HG03103 (cell line): Measurements from ENCODE around the gene HCK.
"Not testable (repeated sequence)": the region's sequence is repeated elsewhere in the genome, so short reads cannot be mapped to it uniquely, and the experiment has no call there.

Experiments used
- ATAC-seq: cut with Tn5 transposase; IDR thresholded peaks from one replicate; pipeline ENCODE4 v1.9.1; 2021; ENCODE audit warnings: low read depth; ENCODE audit not compliant: unreplicated experiment

HCK gene

DNA sequence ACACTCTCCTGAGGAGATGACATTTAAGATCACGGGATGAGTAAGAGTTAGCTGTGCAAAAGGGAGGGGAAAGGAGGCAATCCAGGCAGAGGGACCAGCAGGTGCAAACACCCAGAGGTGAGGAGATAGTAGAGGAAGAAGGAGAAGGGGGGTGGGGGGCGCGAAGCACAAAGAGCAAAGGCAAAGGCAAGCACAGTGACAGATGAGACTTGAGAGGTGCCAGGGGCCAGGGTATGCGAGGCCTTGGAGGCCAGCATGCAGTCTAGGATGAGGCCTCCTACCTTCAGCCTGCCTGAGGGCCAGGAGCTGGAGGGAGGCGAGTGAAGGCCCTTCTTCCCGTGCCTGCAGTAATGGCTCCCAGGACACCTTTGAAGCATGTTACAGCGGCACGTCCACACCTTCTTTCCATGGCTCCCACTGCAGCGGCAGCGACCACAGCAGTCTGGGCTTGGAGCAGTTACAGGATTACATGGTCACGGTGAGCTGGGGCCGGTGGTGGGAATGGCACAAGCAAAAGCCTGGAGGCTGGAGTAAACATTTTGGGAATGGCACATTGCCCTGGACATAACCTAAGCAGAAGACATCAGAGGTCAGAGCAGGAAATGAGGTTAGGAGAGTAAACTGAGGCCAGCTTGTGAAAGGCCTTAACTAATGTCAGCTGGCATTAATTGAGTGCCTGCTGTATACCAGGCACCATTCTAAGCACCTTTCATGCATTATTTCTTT lies 23.2 kb upstream of the HCK start:
- ATAC-seq, result no peak

DNA sequence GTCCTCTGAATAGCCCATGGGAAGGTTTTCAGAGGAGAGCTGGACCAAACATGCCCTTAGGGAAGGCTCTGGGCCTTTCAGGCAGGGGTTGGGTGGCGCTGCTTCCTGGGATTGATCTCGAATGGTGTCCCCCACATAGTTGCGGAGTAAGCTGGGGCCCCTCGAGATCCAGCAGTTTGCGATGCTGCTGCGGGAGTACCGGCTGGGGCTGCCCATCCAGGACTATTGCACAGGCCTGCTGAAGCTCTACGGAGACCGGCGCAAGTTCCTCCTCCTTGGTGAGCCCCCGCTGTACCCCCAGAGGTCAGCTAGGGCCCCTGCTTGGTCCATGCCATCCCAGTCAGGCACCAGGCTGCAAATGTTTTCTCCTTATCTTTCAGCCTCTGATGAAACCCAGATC lies 22.5 kb upstream of the HCK start:
- no peak for ATAC-seq

DNA sequence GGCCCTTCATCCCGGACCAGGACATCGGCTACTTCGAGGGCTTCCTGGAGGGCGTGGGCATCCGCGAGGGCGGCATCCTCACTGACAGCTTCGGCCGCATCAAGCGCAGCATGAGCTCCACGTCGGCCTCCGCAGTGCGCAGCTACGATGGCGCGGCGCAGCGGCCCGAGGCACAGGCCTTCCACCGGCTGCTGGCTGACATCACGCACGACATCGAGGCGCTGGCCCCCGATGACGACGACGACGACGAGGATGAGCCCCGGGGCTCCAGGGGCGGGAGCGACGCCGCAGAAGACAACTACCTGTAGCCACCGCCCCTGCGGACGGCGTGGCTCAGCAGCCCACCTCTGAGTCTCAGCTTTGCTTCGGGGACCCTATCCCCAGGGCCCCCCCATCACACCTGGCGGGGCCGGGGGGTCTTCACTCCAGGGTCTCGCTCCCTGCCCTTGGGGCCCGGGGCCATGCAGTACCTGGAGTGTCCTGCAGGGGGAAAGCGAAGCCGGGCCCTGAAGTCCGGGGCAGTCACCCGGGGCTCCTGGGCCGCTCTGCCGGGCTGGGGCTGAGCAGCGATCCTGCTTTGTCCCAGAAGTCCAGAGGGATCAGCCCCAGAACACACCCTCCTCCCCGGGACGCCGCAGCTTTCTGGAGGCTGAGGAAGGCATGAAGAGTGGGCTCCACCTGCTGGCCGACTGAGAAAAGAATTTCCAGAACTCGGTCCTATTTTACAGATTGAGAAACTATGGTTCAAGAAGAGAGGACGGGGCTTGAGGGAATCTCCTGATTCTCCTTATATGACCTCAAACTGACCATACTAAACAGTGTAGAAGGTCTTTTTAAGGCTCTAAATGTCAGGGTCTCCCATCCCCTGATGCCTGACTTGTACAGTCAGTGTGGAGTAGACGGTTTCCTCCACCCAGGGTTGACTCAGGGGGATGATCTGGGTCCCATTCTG lies 20.8 kb upstream of the HCK start:
- no peak for ATAC-seq

DNA sequence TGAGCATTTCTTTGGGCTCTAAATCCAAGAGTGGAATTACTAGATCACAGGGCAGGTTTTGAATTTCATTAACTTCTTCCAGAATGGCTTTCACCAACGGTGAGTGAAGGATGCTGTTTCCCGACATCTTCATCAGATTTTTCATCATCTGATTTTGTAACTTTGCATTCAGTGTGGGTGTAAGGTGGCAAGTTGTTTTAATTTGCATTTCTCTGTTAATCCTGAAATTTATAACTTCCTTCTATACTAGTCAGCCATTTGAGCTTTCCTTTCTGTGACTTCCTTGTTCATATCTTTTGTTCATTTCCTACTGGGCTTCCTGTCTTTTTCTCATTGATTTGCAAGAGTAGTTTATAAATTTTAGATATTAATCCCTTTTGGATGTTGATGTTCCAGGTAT lies 18.7 kb upstream of the HCK start:
- no peak for ATAC-seq

DNA sequence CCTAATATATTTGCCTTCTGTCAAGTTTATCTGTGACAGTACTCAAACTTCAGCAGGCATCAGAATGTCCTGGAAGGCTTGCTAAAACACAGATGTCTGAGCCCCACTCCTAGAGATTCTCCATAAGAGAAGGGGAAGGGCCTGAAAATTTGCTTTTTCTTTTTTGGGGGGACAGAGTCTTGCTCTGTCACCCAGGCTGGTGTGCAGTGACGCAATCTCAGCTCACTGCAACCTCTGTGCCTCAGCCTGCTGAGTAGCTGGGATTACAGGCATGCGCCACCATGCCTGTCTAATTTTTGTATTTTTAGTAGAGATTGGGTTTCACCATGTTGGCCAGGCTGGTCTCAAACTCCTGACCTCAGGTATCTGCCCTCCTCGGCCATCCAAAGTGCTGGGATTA lies 18.3 kb upstream of the HCK start:
- ATAC-seq, result not testable (repeated sequence)

DNA sequence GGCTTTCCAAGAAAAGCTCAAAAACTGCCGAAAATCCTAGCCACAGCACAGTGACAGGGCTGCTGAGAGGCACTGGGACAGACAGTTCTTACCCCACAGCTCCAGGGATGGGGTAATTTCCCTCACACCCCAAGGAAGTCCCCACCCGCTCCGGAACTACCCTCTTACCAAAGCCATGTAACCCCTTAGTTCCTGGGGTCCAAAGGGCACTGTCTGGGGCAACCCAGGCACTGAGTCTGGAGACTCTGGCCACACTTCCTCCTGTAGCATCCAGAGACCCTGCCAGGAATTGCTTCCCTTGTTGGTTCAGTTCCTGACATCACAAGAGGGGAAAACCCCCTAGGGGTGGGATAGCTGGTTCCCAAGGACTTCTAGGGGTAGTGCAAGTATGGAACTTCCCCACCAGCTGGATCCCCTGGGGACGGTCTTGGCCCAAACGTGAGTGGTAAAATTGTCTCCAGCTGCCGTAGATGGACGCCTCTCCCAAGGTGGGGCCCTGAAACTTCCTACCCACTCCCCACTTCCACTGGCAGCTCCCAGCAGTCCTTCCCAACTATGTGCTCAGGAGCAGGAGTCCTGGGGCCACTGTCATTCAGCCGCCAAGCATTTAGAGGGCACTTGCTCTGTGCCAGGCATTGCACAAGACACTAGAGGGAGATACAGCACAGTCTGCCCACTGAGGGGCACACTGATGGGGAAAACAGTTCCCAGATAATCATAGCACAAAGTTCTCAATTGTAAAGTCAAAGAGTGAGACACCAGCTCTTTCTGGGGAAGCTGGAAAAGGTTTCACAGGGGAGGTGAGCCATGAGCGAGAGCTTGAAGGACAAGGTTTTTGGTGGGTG lies 17.2 kb upstream of the HCK start:
- ATAC-seq, result no peak

DNA sequence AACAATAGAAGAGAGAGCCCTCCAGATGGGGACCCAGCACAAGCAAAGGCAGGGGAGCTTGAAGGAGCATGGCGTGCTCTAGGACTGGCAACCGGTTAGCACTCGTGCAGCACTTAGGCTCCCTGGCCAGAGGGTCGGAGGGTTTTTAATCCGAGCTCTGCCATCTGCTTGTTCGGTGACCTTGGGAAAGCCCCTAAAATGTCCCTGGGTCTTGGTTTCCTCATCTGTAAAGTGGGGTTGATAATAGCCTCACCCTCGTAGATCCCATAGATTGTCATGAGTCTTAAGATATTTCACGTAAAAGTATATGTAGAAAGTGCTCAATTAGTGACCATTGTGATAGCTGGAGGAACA lies 16.6 kb upstream of the HCK start:
- no peak for ATAC-seq

DNA sequence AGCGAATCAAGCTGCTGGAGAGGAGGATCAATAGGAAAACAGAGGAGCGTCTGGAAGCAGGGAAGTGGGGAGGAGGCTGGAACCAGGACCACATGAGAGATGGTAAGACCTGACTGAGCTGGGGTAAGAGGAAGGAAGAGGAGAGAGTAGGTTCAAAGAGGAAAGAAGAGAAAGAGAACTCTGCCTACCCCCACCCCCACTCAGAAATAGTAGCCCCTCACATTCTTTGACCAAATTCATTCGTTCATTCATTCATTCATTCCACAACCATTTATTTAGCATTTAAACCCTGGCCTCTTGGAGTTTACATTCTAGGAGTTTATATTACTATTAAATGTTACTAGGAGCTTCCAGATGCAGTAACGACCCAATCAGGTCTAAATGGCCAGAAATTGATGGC lies 15.8 kb upstream of the HCK start:
- no peak for ATAC-seq

DNA sequence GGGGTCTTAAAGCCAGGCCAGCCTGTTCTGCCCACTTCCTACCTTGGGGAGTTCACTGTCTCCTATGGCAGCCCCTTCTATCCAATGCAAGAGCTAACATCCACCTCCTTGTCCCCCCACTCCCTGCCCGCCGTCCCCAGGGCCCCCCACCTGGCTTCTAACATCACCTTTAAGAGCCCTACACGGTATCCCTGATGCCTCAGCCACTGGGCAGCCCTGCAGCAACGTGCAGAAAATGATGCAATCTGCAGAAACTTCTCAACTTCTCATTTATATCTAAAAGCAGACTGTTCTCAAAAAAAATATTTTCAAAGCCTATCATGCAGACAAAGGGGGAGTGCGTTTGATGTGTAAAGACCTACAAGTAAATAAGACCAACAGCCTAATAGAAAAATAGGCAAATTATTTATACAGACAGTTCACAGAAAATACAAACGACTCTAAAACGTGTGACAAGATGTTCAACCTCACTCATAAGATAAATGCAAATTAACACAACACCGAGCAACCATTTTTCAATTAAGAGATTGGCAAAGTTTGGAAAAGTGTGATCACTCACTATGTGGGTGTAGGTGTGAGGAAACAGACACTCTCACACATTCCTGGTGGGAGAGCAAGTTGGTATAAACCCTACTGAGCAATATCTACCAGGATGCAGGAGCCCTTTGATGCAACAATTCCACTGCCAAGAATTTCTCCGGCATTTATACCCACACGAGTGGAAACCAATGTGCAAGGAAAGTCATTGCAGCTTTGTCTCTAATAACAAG lies 15.1 kb upstream of the HCK start:
- ATAC-seq, result no peak

DNA sequence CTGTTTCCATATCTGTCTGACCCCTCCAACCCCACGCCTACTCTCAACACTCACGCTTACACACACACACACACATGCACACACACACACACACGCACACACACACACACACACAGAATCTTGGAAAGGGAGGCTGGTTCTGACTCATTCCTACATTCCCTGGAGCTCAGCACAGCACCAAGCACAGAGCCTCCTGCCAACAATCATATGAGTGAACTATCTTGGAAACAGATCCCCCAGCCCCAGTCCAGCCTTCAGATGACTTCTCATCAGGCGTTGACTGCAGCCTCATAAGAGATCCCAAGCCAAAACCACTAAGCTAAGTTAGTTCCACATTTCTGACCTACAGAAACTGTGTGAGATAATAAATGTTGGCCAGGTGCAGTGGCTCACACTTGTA lies 14.1 kb upstream of the HCK start:
- no peak for ATAC-seq

DNA sequence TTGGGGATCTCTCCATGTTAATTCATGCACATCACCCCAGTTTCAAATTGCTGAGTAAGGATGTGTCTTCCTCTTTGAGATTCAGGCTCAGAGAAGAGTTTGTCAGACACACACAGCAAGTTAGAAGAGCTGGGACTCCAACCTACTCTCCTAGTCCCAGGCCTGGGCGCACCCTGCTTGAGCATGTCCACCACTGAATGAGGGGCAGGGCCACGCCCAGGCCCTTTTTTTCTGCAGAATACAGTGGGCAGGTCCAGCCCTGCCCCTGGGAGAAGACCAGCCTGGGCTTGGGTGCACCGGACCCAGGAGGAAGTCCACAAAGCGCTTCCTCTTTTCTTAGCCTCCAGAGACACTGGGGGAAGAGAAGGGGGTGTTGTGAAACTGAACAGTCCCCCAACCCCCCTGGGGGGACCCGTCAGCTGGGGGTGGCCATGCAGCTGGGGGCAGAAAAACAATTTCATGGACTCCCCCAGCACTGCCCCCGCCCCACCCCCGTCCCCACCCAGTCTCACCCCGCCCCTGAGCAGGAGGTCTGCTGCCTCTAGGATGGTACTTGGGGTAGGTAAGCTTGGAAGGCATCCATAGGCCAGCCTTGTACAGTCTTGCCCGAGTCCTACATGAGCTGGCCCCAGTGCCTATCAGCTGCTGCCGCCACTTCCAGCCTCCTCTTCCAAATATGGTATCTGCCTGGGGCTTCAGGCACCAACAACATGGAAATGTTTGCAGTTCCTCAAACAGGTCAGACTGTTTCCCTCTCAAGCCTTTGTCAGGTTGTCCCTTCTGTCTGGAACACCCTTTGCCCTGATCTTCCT lies 11.7 kb upstream of the HCK start:
- ATAC-seq, result no peak

DNA sequence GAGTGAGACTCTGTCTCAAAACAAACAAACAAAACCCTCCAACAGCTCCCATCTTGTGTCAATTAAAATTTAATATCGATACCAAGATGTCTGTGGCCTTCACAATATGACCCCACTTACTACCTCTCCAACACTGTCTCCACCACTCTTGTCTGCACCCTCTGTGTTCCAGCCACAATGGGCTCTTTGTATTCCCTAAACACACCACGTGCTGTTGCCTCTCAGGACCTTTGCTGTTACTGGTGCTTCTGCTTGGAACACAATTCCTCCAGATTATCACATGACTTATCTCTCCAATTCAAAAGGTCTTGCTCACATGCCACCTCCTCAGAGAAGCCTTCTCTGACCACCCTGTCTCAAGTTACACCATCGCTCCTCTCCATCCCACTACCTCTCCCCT lies 6.0 kb upstream of the HCK start:
- ATAC-seq, result no peak

DNA sequence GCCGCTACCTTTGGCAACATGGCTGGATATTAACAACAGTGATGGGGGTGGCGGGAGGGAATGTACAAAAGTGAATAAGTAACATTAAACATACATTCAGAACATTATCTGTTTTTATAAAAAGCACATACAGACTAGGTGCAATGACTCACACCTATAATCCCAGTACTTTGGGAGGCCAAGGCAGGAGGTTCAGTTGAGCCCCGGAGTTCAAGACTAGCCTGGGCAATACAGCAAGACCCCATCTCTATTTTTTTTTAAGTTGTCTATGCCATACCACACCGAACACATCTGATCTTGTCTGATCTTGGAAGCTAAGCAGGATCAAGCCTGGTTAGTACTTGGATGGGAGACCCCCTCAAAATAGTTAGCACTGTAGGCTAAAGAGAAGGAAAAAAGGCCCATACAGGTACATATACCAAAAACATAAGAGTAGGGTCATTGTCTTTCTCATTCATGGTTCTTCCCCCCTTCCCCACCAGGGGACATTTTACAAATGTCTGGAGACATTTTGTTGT lies 1.7 kb upstream of the HCK start:
- ATAC-seq, result no peak

DNA sequence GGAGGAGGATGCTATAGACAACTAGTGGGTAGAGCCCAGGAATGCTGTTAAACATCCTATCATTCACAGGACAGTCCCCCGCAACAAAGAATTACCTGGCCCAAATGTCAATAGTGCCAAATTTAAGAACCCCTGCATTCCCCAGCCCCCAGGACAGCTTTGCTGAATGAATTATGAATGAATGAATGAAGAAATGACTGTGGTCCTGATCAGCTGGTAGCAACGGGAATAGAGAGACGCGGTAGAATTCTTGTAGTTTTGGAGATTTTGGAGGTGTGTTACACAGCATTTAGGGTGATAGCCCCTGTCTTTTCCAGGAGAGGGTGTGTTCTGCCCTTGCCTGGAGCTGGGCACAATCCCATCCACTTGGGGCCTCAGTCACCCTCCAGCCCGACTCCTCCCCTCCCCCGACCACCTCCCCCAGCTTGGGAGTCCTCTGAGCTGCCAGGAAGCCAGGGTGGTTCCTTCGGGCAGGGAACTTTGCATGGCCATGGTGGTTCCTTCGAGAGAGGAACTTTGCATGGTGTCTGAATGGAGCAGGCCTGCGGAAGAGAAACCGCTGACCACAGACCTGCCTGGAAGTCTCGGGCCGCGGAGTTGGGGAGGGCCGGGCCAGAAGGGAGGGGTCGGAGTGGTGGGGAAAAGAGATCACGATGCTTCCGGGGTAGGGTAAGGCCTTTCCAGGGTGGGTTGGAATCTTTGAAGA lies 1.0 kb upstream of the HCK start:
- no peak for ATAC-seq

DNA sequence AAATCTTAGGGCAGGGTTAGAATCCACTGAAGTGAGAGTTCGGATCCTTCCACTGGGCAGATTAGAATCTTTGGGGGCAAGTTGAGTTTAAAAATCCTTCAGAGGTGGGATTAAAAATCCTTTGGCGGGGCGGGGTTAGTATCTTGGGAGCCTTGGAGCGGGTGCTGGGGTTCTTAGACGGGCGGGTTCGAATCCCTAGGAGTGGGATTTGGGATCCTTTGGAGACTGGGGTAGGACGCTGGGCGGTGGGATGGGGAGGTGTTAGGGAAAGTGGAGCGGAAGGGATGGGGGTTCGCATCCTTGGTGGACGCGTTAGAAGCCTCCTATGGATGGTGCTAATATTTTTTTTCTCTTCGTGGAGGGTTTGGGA lies 337 bp upstream of the HCK start:
- no peak for ATAC-seq

DNA sequence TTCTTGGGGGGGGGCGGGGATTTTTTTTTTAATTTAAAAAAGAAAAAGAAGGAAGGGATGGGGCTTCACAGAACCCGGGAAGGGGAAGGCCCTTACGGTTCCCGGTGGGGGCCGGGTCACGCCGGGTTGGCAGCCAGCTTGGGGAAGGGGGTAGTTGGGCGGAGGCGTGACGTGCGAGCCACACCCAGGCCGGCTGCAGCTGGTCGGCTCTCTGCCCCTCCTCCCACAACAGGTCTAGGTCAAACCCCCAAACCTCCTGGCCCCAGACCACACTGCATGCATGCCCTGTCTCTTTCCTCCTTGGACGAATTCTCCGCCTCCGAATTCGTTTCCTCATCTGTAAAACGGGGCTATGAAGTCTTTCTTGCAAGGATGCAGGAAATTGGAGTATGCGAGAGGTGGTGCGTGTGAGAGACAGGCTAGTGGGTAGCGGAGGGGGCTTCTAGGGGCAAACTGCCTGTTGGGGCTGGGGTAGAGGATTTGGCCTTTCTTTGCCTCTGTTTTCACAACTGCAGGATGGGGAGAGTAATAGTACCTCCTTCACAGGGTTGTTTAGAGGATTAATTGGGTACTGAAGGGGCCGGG lies 828 bp downstream of the HCK start:
- no peak for ATAC-seq

DNA sequence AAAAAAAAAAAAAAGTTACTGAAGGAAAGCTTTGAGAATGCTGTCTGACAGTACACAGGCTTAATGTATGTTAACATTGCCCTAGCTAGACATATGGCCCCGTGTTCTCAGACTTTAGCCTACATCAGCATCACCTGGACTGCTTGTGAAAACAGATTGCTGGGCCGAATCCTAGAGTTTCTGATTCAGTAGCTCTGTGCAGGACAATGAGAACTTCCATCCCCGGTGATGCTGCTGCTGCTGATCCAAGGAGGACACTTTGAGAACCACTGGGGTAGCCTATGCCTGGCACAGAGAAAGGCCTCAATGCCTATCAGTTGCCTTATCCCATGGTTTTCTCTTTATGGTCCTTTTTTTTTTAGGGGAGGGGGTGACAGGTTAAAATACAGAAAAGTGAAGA lies 1.6 kb downstream of the HCK start:
- no peak for ATAC-seq

DNA sequence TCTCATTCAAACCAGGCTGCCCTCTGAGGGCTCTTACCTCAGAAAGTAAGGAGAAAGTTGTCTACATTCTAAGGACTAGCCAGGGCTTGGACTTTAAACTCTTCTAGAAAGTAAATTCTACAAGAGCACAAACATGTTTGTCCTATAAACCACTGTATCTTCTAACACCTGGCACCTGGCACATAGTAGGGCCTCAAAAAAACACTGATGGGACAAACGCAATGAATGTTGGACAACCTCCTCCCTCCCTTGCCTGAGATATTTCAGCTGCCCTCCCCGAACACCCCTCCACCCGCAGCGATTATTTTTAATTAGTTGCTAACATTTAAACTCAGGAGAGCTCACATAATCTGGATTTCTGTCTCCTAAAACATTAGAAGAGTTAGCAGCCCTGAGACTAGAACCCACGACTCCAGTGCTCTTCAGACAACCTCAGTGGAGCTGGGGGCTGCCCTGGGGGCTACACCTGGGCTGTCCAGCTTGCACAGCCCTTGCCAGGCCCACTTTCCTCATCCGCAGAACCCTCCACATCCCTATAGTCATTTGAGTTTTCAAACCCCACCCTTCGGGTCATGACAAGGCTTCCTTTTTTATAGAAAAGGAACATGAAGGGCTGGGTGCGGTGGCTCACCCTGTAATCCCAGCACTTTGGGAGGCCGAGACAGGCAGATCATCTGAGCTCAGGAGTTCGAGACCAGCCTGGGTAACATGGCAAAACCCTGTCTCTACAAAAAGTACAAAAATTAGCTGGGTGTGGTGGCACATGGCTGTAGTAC lies 4.9 kb downstream of the HCK start:
- ATAC-seq, result no peak
